Left ventricle myocardium superior (tissue), 1 donor: ENCODE measurements around the gene SLC22A16. TPM values are rescaled to one million over a fixed set of nuclear protein-coding genes. Genes with fewer than 3 reads are reported as not detected.
"Not testable (repeated sequence)": the region's sequence is repeated elsewhere in the genome, so short reads cannot be mapped to it uniquely, and the experiment has no call there.

Experiments
- ATAC-seq: fragments of 200-7000 bp; cut with Tn5 transposase; one replicate; pipeline ENCODE4 v1.9.1; 2020; ENCODE audit warnings: mild to moderate bottlenecking, moderate library complexity
- DNase-seq: peaks from one replicate; pipeline ENCODE4 v3.0.0-alpha.2; 2020
- intact Hi-C: fragments of 100-400 bp; cut with micrococcal nuclease; formaldehyde crosslinking; loops from one replicate; pipeline ENCODE4 v1.11.0; 2022
- total RNA-seq: library from RNA; stranded (reverse); fragmentation: NEBNext Ultra II Directional; extraction: Animal tissue kit (Norgen Biotek cat#: 25700); gene quantifications from one replicate; pipeline ENCODE4 v1.2.1, GENCODE V29; 2021
- donor health status: DM: no; HTN: yes; CAD: no; lungs with severe emphysema.

Gene SLC22A16
- total RNA-seq, 1 donor from 2014 or later = not detected

DNA sequence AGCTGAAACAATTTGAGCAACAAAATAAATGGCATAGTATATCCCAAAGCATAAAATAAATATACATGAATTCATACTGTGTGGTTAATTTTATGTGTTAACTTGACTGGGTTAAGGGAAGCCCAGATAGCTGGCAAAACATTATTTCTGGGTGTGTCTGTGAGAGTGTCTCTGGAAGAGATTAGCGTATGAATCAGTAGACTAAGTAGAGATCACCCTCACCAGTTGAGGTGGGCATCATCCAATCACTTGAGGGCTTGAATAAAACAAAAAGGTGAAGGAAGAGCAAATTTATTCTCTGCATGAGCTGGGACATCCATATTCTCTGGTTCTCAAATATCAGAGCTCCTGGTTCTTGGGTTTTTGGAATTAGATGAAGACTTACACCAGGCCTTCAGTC, 17.9 kb downstream of the SLC22A16 start:
- no peak for ATAC-seq
- DNase-seq = no peak
- intact Hi-C loops = no loop called here

DNA sequence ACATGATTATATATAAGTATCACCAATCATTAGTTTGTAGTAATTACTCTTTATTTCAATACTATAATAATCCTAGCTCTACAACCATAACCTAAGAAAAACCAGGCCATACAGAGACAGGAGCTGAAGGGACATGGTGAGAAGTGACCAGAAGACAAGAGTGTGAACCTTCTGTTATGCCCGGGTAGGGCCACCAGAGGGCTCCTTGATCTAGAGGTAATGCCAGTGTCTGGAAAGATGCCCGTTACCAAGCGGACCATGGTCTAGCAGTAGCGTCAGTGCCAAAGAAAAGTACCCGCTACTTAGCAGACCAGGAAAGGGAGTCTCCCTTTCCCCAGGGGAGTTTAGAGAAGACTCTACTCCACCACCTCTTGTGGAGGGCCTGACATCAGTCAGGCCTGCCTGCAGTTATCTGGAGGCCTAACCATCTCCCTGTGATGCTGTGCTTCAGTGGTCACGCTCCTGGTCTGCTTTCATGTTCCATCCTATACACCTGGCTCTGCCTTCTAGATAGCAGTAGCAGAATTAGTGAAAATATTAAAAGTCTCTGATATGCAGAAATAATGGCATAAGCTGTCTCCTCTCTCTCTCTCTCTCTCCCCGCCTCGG, 18.7 kb downstream of the SLC22A16 start:
- ATAC-seq = not testable (repeated sequence)

DNA sequence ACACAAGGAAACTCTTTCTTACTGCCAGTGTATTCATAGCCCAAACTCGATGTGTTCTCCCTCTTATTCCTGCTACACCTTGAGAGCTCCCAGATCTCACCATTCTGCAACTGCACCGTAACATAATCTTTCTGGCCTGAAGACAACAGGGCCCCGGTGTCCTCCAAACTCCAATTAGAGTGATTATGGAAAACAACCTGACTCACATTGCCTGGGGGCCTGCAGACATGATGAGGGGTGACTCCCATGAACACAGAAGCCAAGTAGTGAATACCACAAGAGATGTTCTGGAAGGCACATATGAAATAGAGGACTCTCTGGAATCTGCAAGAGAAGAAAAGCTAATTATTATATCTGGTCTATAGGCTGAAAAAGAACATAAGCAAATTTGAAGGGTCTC, 19.7 kb downstream of the SLC22A16 start:
- intact Hi-C loops = no loop called here
- DNase-seq = no peak
- ATAC-seq = no peak

More for the DNA sequence above, 18.7 kb downstream of the SLC22A16 start:
- intact Hi-C loops = not testable (repeated sequence)
- peak; percentile 37 for DNase-seq

DNA sequence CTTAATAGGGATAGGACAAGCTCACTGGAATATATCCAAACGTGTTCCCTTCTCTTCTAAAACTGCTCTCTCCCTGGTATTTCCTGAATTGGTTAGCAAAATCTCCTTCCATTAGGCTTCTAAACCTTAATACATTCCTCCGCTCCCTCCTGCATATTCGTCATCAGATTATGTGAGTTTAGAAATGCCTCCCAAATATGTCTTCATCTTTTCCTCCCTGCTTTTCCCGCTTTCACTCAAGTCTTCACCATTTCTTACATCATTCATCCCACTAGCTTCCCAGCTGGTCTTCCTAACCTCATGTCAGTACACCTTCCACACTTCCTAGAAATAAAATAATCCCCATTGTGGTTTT, 26.9 kb downstream of the SLC22A16 start:
- no peak for ATAC-seq

DNA sequence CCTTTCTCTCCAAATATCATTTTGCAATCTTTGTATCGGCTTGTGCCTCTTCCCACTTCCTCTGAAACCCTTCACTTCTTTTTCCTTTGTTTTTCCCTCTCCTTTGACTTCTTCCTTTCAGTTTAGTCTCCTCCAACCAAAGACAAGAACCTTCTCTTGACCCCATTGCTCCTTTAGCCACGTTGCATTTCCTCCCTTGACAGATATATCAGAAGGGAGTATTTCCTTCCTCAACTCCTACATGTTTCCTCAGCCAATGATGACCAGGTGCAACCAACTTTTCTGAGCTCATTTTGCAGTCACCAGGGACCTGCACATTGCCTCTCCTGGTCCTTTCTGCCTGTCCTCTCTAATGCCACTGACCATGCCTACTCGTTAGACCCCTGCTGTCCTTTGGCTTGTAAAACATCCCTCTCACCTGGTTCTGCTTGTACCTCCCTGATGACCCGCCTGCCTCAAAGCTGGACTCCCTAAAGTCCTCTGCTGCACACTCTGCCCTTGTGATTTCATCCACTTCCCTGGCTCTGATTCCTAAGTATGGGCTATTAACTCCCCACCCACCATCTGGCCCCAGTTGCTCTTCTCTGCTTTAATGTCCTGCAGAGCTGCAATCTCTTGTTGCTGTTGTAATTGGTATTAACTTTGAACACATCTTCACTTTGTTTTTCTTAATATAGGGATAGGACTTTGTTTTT, 27.4 kb downstream of the SLC22A16 start:
- intact Hi-C loops = no loop called here
- DNase-seq (no peak), ATAC-seq (no peak)

More for the DNA sequence above, 26.9 kb downstream of the SLC22A16 start:
- intact Hi-C loops = no loop called here
- no peak for DNase-seq

DNA sequence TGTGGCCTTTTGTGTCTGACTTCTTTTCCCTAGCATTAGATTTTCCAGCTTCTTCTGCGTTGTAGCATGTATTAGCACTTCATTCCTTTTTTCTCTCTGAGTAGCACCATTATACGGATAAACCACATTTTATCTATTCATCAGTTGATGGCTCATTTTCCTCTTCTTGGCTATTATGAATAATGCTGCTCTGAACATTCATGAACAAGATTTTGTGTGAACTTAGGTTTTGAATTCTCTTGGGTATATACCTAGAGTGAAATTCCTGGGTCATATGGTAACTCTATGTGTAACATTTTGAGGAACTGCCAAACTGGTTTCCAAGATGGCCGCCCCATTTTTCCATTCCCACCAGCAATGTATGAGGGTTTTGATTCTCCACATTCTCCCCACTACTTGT, 28.7 kb downstream of the SLC22A16 start:
- ATAC-seq (no peak), DNase-seq (no peak)
- intact Hi-C loops = no loop called here

DNA sequence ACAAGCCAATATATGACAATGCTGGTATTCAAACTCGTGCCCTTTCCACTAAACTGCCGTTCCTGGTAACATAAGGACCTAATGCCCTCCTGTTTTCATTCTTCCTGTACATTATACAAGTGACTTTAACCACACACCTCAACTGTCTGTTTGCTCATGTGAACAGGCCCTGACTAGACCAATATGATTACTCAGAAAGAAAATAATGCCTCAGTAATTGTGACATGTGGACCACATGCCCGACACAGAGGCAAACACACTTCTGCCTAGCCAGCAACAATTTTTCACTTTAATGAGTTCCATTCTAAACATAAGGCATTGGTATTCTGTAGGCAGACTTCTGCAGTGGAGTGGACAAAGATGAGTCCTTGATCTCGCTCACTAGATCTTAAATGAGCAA, 30.0 kb downstream of the SLC22A16 start:
- DNase-seq = no peak
- ATAC-seq = no peak
- intact Hi-C loops = no loop called here

DNA sequence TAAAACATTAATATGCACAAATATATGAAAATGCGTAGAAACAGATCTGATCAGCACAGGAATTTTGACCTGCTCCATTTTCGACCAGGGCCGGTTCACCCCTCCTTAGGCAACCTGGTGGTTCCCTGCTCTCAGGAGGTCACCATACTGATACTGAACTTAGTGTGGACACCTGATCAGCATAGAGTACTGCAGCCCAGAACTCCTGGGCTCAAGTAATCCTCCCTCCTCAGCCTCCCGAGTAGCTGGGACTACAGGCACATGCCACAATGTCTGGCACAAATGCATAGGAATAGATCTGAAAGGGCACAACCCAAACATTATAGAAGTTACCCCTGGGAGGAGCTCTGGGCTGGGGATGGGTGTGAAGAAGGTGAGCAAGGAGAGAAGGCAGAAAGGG, 36.4 kb downstream of the SLC22A16 start:
- intact Hi-C loops = no loop called here

DNA sequence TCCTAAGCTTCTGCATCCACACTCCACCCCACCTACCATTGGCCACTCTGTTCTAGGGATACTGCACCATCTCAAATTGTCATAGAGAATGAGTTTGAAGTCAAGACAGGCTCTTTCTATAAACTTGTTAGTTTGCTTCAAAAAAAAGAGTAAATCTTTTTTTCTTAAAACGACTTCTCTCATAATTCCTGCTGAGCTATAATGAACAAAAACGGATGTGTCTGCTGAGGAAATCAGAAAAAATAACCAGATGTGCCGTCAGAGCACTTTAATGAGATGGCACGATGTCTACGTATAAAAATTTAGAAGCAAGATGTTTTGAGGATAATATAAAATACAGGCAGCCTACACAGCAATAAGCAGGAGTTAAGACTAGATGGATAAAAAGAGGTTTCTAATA, 37.1 kb downstream of the SLC22A16 start:
- intact Hi-C loops = no loop called here
- DNase-seq (no peak), ATAC-seq (no peak)

More for the DNA sequence above, 36.4 kb downstream of the SLC22A16 start:
- DNase-seq = no peak
- no peak for ATAC-seq

DNA sequence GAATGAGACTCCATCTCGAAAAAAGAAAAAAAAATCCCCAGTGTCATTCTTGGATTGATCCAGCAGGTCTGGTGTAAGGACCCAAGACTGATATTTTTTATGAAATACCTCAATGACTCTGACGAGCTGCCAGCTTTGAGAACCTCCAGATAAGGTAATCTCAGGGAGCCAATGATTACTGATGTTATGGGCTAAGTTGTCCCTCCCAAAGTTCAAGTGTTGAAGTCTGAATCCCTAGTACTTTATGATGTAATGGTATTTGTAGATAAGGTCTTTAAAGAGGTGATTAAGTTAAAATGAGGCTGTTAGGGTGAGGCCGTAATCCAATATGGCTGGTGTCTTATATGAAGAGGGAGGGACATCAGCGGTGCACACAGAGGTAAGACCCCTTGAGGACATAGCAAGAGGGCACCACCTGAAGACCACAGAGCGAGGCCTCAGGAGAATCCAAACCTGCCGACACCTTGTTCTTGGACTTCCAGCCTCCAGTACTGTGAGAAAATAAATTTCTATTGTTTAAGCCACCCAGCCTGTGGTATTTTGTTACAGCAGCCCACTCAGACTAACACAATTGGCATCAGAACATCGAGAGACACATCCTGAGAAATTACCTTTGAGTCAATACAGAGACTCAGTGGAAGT, 41.3 kb downstream of the SLC22A16 start:
- intact Hi-C loops = no loop called here
- DNase-seq = no peak
- ATAC-seq = no peak

DNA sequence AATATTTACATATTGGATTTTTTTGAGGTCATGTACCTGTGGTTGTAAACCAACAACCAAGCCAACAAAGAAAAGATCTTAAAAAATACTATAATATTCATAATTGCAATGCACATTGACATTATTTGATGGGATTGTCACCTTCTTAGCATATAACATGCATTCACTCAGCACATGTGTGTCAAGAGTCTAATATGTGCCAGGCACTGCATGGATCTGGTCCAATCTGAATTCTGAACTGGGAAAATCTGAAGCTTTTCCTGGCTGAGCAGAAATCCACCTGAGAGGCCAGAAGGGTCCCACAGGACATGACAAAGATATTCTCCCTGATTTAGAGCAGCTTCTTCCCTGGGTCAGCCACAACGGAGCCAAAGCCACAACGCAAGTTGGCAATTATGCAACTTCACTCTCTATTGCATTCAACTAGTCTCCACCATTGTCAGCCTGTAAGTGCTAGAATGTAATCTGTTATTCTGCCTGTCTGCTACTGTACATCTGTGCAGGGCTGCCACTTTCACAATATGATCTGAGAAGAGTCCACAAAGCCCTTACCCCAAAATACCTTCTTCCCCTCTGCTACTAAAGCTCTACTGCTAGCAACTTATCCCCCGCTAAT, 44.0 kb downstream of the SLC22A16 start:
- intact Hi-C loops = no loop called here
- ATAC-seq (no peak), DNase-seq (no peak)

DNA sequence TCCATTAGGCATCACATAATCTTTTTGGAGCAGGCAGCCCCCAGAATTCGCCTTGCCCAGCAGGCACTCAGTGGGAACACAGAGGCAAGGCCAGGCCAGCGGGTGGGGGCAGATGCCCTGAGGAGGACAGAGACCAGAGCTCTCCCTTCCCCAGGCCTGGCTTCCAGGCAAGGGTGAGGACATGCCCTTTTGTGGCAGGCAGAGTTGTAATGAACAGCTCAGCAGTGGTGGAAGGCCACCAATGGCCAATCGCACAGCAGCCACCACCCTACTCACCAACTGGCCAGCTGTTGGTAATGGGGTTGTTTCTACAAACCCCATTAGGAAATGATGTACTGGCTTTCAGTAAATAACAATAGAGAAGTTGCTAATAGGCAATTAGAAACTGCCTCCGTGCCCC, 45.7 kb downstream of the SLC22A16 start:
- DNase-seq = no peak
- no peak for ATAC-seq
- intact Hi-C loops = no loop called here

DNA sequence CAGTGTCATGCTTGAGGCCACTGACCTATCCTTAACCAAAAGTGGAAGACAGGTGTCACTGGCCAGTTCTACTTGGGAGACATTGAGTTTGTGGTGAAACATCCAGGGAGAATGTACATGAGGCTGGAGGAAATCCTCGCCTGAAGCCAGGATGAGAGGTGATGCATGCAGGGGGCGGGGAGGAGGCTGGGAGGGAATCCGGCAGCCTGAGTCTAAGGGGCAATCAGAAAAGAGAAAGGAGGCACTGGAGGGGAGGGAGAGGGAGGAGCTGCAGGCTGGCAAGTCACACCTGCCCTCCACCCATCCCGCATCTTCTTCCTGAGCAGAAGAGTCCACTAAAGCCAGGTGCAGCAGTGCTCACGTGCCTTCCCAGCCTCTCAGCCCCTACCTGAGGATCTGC, 46.2 kb downstream of the SLC22A16 start:
- no peak for DNase-seq
- intact Hi-C loops = no loop called here
- no peak for ATAC-seq

DNA sequence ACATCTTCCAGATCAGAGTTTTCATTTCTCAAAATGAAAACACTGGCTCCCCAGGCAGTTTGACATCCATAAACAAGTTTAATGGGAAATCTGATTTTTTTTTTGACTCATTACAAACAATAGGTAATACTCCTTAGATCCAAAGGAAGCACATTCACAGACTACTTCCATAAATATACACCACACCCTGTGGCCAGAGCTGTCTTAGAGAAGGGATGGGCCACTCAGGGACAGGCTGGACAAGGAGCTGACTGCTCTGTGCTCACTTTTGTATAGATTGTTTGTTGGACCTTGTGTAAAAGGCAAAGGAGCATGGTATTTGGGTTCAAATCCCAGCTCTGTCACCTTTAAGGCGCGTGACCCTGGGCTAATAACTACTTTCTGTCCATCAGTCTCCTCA, 48.3 kb downstream of the SLC22A16 start:
- DNase-seq = no peak
- intact Hi-C loops = no loop called here
- no peak for ATAC-seq

DNA sequence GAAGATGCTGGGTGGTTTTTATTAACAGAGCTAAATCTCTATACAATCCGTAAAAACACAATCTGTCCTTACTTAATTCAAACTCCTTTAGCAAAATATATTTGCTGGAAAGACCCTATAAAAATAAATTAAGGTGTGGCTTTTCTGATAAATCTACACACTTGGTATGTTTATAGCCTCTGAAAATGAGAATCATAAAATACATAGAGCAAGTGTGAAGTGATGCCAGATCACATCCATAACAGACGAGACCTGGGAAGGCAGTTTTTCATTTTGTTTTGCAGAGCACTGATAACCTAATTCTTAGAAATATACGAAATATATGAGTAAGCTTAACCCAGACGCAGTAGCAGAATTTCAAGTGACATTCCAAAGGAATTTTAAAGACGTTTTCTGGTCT, 50.6 kb downstream of the SLC22A16 start:
- no peak for DNase-seq
- intact Hi-C loops = no loop called here
- no peak for ATAC-seq

DNA sequence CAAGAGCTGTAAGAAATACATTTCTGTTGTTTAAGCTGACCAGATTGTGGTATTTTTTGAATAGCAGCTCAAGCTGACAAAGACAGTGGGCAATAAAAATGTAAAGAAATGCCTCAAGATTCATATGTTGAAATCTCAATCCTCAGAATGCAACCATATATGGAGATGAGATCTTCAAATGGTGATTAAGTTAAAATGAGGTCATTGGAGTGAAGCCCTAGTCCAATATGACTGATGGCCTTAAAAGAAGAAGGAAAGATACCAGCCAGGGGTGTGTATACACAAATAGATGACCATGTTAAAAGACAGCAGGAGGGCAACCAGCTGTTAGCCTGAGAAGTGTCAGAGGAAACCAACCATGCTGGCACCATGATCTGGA, 54.0 kb downstream of the SLC22A16 start:
- intact Hi-C loops = no loop called here
- DNase-seq (no peak), ATAC-seq (no peak)

DNA sequence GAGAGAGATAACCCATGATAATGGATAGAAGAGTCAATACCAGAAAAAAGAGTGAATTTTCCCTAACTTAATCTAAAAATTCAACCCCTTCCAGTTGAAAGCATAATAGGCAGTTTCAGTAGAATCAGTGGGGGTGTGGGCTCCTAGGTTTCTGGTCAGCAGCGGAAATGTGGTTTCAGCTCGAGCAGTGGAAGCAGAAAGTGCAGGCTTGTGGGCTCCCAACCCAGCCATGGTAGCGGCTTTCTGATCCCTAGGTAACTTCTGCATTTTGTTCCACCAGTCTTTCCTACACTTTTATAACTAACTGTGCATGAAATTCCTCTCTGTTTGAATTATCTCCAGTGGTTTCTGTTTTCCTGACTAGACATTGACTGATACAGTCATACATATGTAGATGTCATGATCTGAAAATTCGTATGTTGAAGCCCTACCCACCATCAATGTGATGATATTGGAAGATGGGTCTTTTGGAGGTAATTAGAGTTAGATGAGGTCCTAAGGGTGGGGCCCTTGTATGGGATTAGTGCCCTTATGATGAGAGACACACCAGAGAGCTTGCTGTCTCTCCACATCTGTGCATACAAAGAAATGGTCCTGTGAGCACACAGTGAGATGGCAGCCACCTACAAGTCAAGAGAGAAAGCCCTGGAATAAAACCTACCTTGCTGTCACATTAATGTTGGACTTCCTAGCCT, 54.5 kb downstream of the SLC22A16 start:
- ATAC-seq = no peak
- intact Hi-C loops = no loop called here
- DNase-seq = no peak

DNA sequence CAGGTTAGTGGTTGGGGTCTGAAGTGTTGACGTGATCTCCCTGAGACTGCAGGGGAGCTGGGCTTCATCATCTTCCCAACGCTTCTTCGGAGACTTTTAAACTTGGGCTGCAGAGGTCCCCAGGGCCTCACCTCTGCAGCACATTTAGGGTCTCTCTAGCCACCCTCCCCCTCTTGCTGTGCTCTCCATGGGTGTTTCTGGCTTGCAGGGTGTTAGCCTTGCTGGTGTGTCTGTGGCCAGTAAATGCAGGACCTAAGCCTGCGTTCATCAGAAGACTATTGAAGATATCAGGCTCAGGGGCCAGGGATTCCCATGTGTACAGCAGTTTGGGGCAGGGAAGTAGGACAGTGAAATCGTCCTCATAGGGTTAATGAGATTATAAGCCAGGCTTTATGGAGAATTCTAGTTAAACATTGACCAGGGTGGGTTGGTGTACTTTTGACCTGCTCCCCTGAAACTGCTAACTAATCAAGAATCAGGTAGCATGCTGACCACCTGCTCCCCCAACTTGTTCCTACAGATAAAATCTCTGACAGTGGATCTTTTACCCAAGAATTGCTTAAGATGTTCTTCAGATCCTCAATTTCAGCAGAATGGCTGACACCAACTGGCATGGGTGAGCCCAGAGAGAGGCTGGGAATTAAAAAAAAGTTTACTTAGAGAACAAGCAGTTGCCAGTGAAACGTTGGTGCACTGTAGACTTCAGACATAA, 57.2 kb downstream of the SLC22A16 start:
- no peak for ATAC-seq
- intact Hi-C loops = no loop called here

DNA sequence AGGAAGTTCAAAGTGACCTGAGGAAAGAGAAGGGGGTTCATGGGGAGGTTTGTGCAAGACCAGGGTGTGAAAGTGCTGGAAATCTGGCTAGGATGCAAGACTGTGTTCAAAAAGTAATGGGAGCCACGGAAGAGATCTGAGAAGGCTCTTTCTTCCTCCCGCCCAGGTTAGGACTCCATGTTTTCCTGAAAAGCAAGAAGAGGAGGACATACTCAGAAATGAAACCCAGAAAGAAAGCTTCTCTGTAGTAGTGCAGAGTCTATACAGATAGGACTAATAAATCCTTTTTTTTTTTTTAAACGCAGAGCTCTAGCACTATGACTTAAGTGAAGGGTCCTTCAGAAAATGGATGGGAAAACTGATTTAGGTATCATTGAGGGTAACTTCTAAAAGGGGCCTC, 57.8 kb downstream of the SLC22A16 start:
- no peak for DNase-seq
- intact Hi-C loops = no loop called here
- no peak for ATAC-seq

More for the DNA sequence above, 57.2 kb downstream of the SLC22A16 start:
- DNase-seq = no peak
